Keratinocyte (primary cell): Measurements from ENCODE around the gene ENGASE. TPM values are rescaled to one million over a fixed set of nuclear protein-coding genes. Genes with fewer than 3 reads are reported as not detected.

ENCODE experiments used
- DNase-seq: peaks from one replicate; pipeline ENCODE4 v3.0.0-alpha.2; 2011; ENCODE audit warnings: low read depth, missing footprints, low spot score
- FAIRE-seq: peaks from 2 replicates; lab custom pipeline; 2011; peaks lifted over from hg19 to GRCh38; lab: Jason Lieb, UNC
- H2AFZ ChIP-seq: 2 replicates; pipeline ENCODE4 v1.6.0; 2012; ENCODE audit warnings: low read length, control low read depth, inconsistent platforms; ENCODE audit not compliant: control insufficient read depth
- H3K27ac ChIP-seq: 2 replicates; pipeline ENCODE4 v1.5.1; 2011; ENCODE audit warnings: low read length; ENCODE audit not compliant: control insufficient read depth, insufficient read depth
- H3K27me3 ChIP-seq: 3 replicates; pipeline ENCODE4 v1.6.0; 2011; ENCODE audit warnings: low read length; ENCODE audit not compliant: control insufficient read depth, insufficient read depth; ENCODE audit errors: extremely low read depth
- H3K36me3 ChIP-seq, 2 experiments: 2 replicates in 1 of 2; 3 replicates in 1 of 2; pipeline ENCODE4 v1.5.1; 2011; ENCODE audit warnings: low read length in 2 of 2, mild to moderate bottlenecking in 1 of 2; ENCODE audit not compliant: control insufficient read depth in 2 of 2, insufficient read depth in 2 of 2; ENCODE audit errors: extremely low read depth in 1 of 2
- H3K4me1 ChIP-seq: 3 replicates; pipeline ENCODE4 v1.5.1; 2011; ENCODE audit warnings: low read length; ENCODE audit not compliant: control insufficient read depth, insufficient read depth; ENCODE audit errors: extremely low read depth
- H3K4me2 ChIP-seq: 3 replicates; pipeline ENCODE4 v1.6.0; 2011; ENCODE audit warnings: low read depth, low read length; ENCODE audit not compliant: control insufficient read depth, insufficient read depth; ENCODE audit errors: extremely low read depth
- H3K4me3 ChIP-seq, 3 experiments: fragments of 200-600 bp in 1 of 3; sonication (generic) in 1 of 3; 2 replicates in 2 of 3; 3 replicates in 1 of 3; pipeline ENCODE4 v1.5.1; 2011 to 2016; ENCODE audit warnings: low read length in 3 of 3, mild to moderate bottlenecking in 3 of 3, control low read depth in 2 of 3, inconsistent platforms in 1 of 3, low read depth in 1 of 3, mixed read lengths in 1 of 3, mixed run types in 1 of 3, moderate library complexity in 1 of 3; ENCODE audit not compliant: control insufficient read depth in 2 of 3, insufficient read depth in 2 of 3; ENCODE audit errors: extremely low read depth in 1 of 3
- H3K79me2 ChIP-seq: 2 replicates; pipeline ENCODE4 v1.6.0; 2012; ENCODE audit warnings: low read length; ENCODE audit not compliant: control insufficient read depth, insufficient read depth
- H3K9ac ChIP-seq: 3 replicates; pipeline ENCODE4 v1.6.0; 2011; ENCODE audit warnings: low read length; ENCODE audit not compliant: control insufficient read depth, insufficient read depth; ENCODE audit errors: extremely low read depth
- H3K9me1 ChIP-seq: 3 replicates; pipeline ENCODE4 v1.6.0; 2011; ENCODE audit warnings: low read length; ENCODE audit not compliant: control insufficient read depth, insufficient read depth; ENCODE audit errors: extremely low read depth
- H3K9me3 ChIP-seq: 2 replicates; pipeline ENCODE4 v1.5.1; 2012; ENCODE audit warnings: low read depth, low read length; ENCODE audit not compliant: control insufficient read depth
- H4K20me1 ChIP-seq: 3 replicates; pipeline ENCODE4 v1.6.0; 2011; ENCODE audit warnings: low read length; ENCODE audit not compliant: control insufficient read depth, insufficient read depth; ENCODE audit errors: extremely low read depth
- EZH2 ChIP-seq: IDR thresholded peaks from one replicate; pipeline ENCODE4 v1.6.1; 2012; ENCODE audit warnings: inconsistent platforms, mild to moderate bottlenecking, low read length, moderate library complexity
- dilution Hi-C: fragments of 300-500 bp; cut with MboI; formaldehyde crosslinking; loops from one replicate; pipeline ENCODE4 v1.7.0; 2020; ENCODE audit warnings: low sequenced_read_pairs; ENCODE audit not compliant: extremely low pct_ligation_motif_present
- polyA plus RNA-seq, 5 experiments: library from polyadenylated mRNA; depleted of rRNA in 3 of 5; stranded (reverse) in 3 of 5; stranded (forward) in 1 of 5; unstranded in 1 of 5; fragments of >200 nt; gene quantifications; 1 replicate in 1 of 5; 2 replicates in 3 of 5; 3 replicates in 1 of 5; pipeline versions ENCODE4 v1.2.1 to v1.2.3, GENCODE V29; 2011 to 2012; ENCODE audit warnings: missing spikeins in 2 of 5, low read depth in 1 of 5, low replicate concordance in 1 of 5
- TF ChIP-seq, protein P1 (sequence below), 3 experiments: IDR thresholded peaks in 1 of 3; conservative IDR thresholded peaks in 1 of 3; optimal IDR thresholded peaks in 1 of 3; 2 replicates in 2 of 3; 3 replicates in 1 of 3; pipeline versions ENCODE3 to v1.5.1; 2011; ENCODE audit warnings: low read length in 3 of 3, mild to moderate bottlenecking in 3 of 3, moderate library complexity in 2 of 3, control low read depth in 1 of 3, inconsistent platforms in 1 of 3; ENCODE audit not compliant: insufficient read depth in 2 of 3; ENCODE audit errors: extremely low read depth in 1 of 3

The ENGASE gene
- polyA plus RNA-seq, 1 donor (not counting 4 experiments of a cell fraction or from before 2014, with no cell fraction given): 6.6 TPM

DNA sequence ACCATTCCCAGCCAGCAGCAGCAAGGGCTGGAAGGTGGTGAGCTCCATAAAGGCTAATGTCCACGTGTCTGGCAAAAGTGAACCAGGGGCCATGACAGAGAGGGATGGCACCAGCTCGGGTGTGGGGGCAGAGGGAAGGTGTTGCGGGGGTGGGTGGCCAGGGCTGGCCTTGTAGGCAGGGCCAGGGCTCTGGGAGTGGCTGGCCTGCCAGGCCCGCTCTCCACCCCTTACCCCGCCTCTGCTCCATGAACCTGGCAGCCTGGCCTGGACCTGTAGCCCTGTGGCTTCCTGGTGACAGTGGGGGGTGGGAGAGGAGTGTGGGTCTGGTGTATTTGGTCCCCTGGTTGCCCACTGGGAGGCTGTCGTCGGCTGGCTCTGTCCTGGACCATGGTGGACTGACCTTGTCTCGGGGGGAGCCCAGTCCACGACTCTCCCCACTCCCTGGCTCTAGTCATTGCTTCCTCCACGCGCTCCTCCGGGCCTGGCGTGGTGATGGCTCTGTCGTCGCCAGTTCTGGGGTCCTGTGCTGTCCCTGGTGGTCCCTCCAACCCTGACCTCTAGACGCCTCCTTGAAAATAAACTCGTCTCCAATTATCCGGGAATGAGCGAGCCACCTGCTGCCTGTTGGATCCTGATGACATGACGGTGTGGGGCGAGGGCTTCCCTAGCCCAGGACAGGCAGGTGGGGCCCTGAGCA is 50.0 kb downstream of the ENGASE start:
- Histone ChIP-seq H2AFZ (no peak overlapping the region), H3K9me3 (no peaks in the 10 kb centered on the region), H3K9ac (no peak overlapping the region), H3K9me1 (no peaks in the 10 kb centered on the region), H3K4me2 (no peak overlapping the region), H3K4me3 (no peak overlapping the region), H3K4me1 (no peaks in the 10 kb centered on the region), H3K27me3 (peaks cover 48% of the 10 kb centered on the region), H3K27ac (no peak overlapping the region), H3K79me2 (no peaks in the 10 kb centered on the region), H3K36me3 (no peaks in the 10 kb centered on the region), H4K20me1 (peaks cover 4% of the 10 kb centered on the region)
- TF ChIP-seq, protein P1, sequence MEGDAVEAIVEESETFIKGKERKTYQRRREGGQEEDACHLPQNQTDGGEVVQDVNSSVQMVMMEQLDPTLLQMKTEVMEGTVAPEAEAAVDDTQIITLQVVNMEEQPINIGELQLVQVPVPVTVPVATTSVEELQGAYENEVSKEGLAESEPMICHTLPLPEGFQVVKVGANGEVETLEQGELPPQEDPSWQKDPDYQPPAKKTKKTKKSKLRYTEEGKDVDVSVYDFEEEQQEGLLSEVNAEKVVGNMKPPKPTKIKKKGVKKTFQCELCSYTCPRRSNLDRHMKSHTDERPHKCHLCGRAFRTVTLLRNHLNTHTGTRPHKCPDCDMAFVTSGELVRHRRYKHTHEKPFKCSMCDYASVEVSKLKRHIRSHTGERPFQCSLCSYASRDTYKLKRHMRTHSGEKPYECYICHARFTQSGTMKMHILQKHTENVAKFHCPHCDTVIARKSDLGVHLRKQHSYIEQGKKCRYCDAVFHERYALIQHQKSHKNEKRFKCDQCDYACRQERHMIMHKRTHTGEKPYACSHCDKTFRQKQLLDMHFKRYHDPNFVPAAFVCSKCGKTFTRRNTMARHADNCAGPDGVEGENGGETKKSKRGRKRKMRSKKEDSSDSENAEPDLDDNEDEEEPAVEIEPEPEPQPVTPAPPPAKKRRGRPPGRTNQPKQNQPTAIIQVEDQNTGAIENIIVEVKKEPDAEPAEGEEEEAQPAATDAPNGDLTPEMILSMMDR (optimal IDR thresholded peaks at IDR 0.05 in 1 of 3, IDR thresholded peaks at IDR 0.05 in 1 of 3, conservative IDR thresholded peaks at IDR 0.05 in 1 of 3; ENCODE audit: extremely low read depth in 1 of 3, insufficient read depth in 2 of 3, low read length in 3 of 3): no peak
- TF ChIP-seq EZH2: no peak
- dilution Hi-C loops: no loop called here
- DNase-seq (no peak), FAIRE-seq (no peak)

DNA sequence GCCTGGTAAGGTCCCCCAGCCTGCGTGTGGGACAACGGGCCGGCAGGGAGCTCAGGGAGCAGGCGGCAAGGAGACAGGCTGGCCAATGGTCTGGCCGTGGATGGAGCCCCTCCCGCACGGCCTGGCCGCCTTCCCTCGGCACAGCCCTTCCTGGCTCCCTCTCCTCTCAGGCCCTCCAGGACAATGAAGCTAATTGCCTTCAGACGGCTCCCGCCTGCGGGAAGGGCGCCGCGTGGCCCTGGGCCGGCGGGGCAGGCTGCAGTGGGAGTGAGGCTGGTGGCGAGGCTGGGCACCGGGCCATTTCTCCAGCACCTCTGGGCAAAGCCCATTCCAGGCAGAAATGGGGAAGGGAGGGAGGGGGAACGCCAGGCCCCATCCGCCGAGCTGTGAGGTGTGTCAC is 50.9 kb downstream of the ENGASE start:
- dilution Hi-C loops: no loop called here
- DNase-seq (no peak), FAIRE-seq (no peak)

More for the DNA sequence above, 50.9 kb downstream of the ENGASE start:
- TF ChIP-seq EZH2: no peak
- TF ChIP-seq, protein P1 (optimal IDR thresholded peaks at IDR 0.05 in 1 of 3, IDR thresholded peaks at IDR 0.05 in 1 of 3, conservative IDR thresholded peaks at IDR 0.05 in 1 of 3; ENCODE audit: extremely low read depth in 1 of 3, insufficient read depth in 2 of 3, low read length in 3 of 3): no peak
- Histone ChIP-seq H3K9me3 (no peaks in the 10 kb centered on the region), H2AFZ (no peak overlapping the region), H3K9me1 (no peaks in the 10 kb centered on the region), H3K4me3 (no peak overlapping the region), H3K4me1 (no peaks in the 10 kb centered on the region), H3K9ac (no peak overlapping the region), H3K27me3 (peaks cover 48% of the 10 kb centered on the region), H3K79me2 (no peaks in the 10 kb centered on the region), H3K4me2 (no peak overlapping the region), H3K27ac (no peak overlapping the region), H4K20me1 (peaks cover 4% of the 10 kb centered on the region), H3K36me3 (no peaks in the 10 kb centered on the region)
